HEK293 (cell line): ENCODE data around the gene ARHGAP8.

ENCODE experiments used
- CTCF ChIA-PET: fragments of 350-600 bp; formaldehyde crosslinking; extraction: SDS; loops from one replicate; lab custom pipeline; 2021; ENCODE audit warnings: antibody characterized with exemption; lab: Yijun Ruan, JAX
- POLR2A ChIA-PET: fragments of 300-600 bp; formaldehyde crosslinking; extraction: SDS; loops from one replicate; lab custom pipeline; 2020; ENCODE audit warnings: antibody characterized with exemption, inconsistent platforms; lab: Yijun Ruan, JAX
- H3K27ac ChIP-seq: fragments of 200-500 bp; sonication (Bioruptor generic); 2 replicates; pipeline ENCODE4 v1.5.1; 2014; ENCODE audit warnings: low read depth, low read length, control low read depth, inconsistent platforms; ENCODE audit errors: extremely low read depth
- H3K36me3 ChIP-seq, 2 experiments: fragments of 200-500 bp in 1 of 2; sonication (Bioruptor generic) in 1 of 2; 1 replicate in 1 of 2; 2 replicates in 1 of 2; pipeline ENCODE4 v1.5.1; 2014 to 2017; ENCODE audit warnings: inconsistent platforms in 2 of 2, low read length in 2 of 2; ENCODE audit not compliant: control insufficient read depth in 2 of 2, insufficient read depth in 1 of 2
- H3K4me1 ChIP-seq: fragments of 200-500 bp; sonication (Bioruptor generic); 2 replicates; pipeline ENCODE4 v1.5.1; 2014; ENCODE audit warnings: mild to moderate bottlenecking, low read length, inconsistent platforms; ENCODE audit not compliant: control insufficient read depth, insufficient read depth
- H3K4me3 ChIP-seq: 2 replicates; pipeline ENCODE4 v1.5.1; 2011; ENCODE audit warnings: low read depth, mild to moderate bottlenecking, control low read depth, low read length, moderate library complexity
- H3K9me3 ChIP-seq: fragments of 200-500 bp; sonication (Bioruptor generic); 2 replicates; pipeline ENCODE4 v1.5.1; 2014; ENCODE audit warnings: low read depth, low read length, inconsistent platforms; ENCODE audit not compliant: control insufficient read depth, insufficient read depth
- EGR2 ChIP-seq: fragments of 450-650 bp; formaldehyde crosslinking; IDR thresholded peaks from 2 replicates; pipeline ENCODE4 v1.5.1; 2016; ENCODE audit warnings: low read depth, missing biosample characterization, missing genetic modification characterization
- GLI2 ChIP-seq: fragments of 450-650 bp; formaldehyde crosslinking; IDR thresholded peaks from 2 replicates; pipeline ENCODE4; 2017; ENCODE audit warnings: missing biosample characterization, missing genetic modification characterization, low read depth, borderline replicate concordance
- KLF1 ChIP-seq: fragments of 450-650 bp; formaldehyde crosslinking; IDR thresholded peaks from 2 replicates; pipeline ENCODE4 v1.5.1; 2016; ENCODE audit warnings: missing biosample characterization, missing genetic modification characterization
- KLF16 ChIP-seq: fragments of 450-650 bp; formaldehyde crosslinking; IDR thresholded peaks from 2 replicates; pipeline ENCODE4 v1.5.1; 2017; ENCODE audit warnings: missing biosample characterization, missing genetic modification characterization
- PRDM1 ChIP-seq: fragments of 450-650 bp; formaldehyde crosslinking; IDR thresholded peaks from 2 replicates; pipeline ENCODE4; 2016; ENCODE audit warnings: missing biosample characterization, missing genetic modification characterization
- SCRT1 ChIP-seq: fragments of 450-650 bp; formaldehyde crosslinking; IDR thresholded peaks from 2 replicates; pipeline ENCODE4 v1.5.1; 2016; ENCODE audit warnings: missing biosample characterization, missing genetic modification characterization, borderline replicate concordance
- SETDB1 ChIP-seq: IDR thresholded peaks from one replicate; pipeline ENCODE4 v1.6.1; 2017; ENCODE audit warnings: mild to moderate bottlenecking, low read length, moderate library complexity, mixed read lengths; ENCODE audit not compliant: insufficient read length
- YY2 ChIP-seq: fragments of 450-650 bp; formaldehyde crosslinking; IDR thresholded peaks from 2 replicates; pipeline ENCODE4 v1.5.1; 2016; ENCODE audit warnings: missing biosample characterization, missing genetic modification characterization
- ZBTB1 ChIP-seq: fragments of 450-650 bp; formaldehyde crosslinking; IDR thresholded peaks from 2 replicates; pipeline ENCODE4 v1.5.1; 2016; ENCODE audit warnings: missing biosample characterization, missing genetic modification characterization
- ZFP37 ChIP-seq: fragments of 450-650 bp; formaldehyde crosslinking; IDR thresholded peaks from 2 replicates; pipeline ENCODE4 v1.5.1; 2016; ENCODE audit warnings: missing biosample characterization, missing genetic modification characterization
- ZFP69B ChIP-seq: fragments of 450-650 bp; formaldehyde crosslinking; IDR thresholded peaks from 2 replicates; pipeline ENCODE4 v1.5.1; 2016; ENCODE audit warnings: missing biosample characterization, missing genetic modification characterization
- ZNF140 ChIP-seq: fragments of 450-650 bp; formaldehyde crosslinking; IDR thresholded peaks from 2 replicates; pipeline ENCODE4 v1.5.1; 2016; ENCODE audit warnings: missing biosample characterization, missing genetic modification characterization
- ZNF155 ChIP-seq: fragments of 450-650 bp; formaldehyde crosslinking; IDR thresholded peaks from 2 replicates; pipeline ENCODE4 v1.5.1; 2016; ENCODE audit warnings: missing biosample characterization, missing genetic modification characterization
- ZNF157 ChIP-seq: fragments of 450-650 bp; formaldehyde crosslinking; IDR thresholded peaks from 2 replicates; pipeline ENCODE4 v1.5.1; 2016; ENCODE audit warnings: missing biosample characterization, missing genetic modification characterization
- ZNF2 ChIP-seq: fragments of 450-650 bp; formaldehyde crosslinking; IDR thresholded peaks from 2 replicates; pipeline ENCODE4 v1.5.1; 2016; ENCODE audit warnings: missing biosample characterization, missing genetic modification characterization
- ZNF202 ChIP-seq: fragments of 450-650 bp; formaldehyde crosslinking; IDR thresholded peaks from 2 replicates; pipeline ENCODE4 v1.5.1; 2016; ENCODE audit warnings: missing biosample characterization, missing genetic modification characterization, borderline replicate concordance
- ZNF221 ChIP-seq: fragments of 450-650 bp; formaldehyde crosslinking; IDR thresholded peaks from 2 replicates; pipeline ENCODE4 v1.5.1; 2017; ENCODE audit warnings: missing biosample characterization, missing genetic modification characterization, borderline replicate concordance
- ZNF311 ChIP-seq: fragments of 450-650 bp; formaldehyde crosslinking; IDR thresholded peaks from 2 replicates; pipeline ENCODE4 v1.5.1; 2017; ENCODE audit warnings: missing biosample characterization, missing genetic modification characterization, borderline replicate concordance
- ZNF366 ChIP-seq: fragments of 450-650 bp; formaldehyde crosslinking; conservative IDR thresholded peaks from 2 replicates; pipeline ENCODE4 v1.5.1; 2016; ENCODE audit warnings: missing biosample characterization, missing genetic modification characterization
- ZNF404 ChIP-seq: fragments of 450-650 bp; formaldehyde crosslinking; IDR thresholded peaks from 2 replicates; pipeline ENCODE4 v1.5.1; 2017; ENCODE audit warnings: missing biosample characterization, missing genetic modification characterization
- ZNF514 ChIP-seq: fragments of 450-650 bp; formaldehyde crosslinking; IDR thresholded peaks from 2 replicates; pipeline ENCODE4 v1.5.1; 2016; ENCODE audit warnings: missing biosample characterization, missing genetic modification characterization
- ZNF549 ChIP-seq: fragments of 450-650 bp; IDR thresholded peaks from 2 replicates; pipeline ENCODE4 v1.5.1; 2018; ENCODE audit warnings: missing biosample characterization, missing genetic modification characterization, mild to moderate bottlenecking, inconsistent platforms, moderate library complexity
- ZNF555 ChIP-seq: fragments of 450-650 bp; formaldehyde crosslinking; conservative IDR thresholded peaks from 2 replicates; pipeline ENCODE4 v1.5.1; 2017; ENCODE audit warnings: missing biosample characterization, mild to moderate bottlenecking, missing genetic modification characterization, inconsistent platforms
- ZNF610 ChIP-seq: fragments of 450-650 bp; formaldehyde crosslinking; IDR thresholded peaks from 2 replicates; pipeline ENCODE4 v1.5.1; 2016; ENCODE audit warnings: missing biosample characterization, missing genetic modification characterization, borderline replicate concordance
- ZNF623 ChIP-seq: fragments of 450-650 bp; formaldehyde crosslinking; IDR thresholded peaks from 2 replicates; pipeline ENCODE4 v1.5.1; 2016; ENCODE audit warnings: missing biosample characterization, missing genetic modification characterization
- ZNF626 ChIP-seq: fragments of 450-650 bp; sonication (Bioruptor Pico); formaldehyde crosslinking; IDR thresholded peaks from 2 replicates; pipeline ENCODE4 v1.5.1; 2018; ENCODE audit warnings: missing biosample characterization, missing genetic modification characterization, inconsistent platforms
- ZNF658 ChIP-seq: fragments of 450-650 bp; formaldehyde crosslinking; IDR thresholded peaks from 2 replicates; pipeline ENCODE4; 2016; ENCODE audit warnings: missing biosample characterization, missing genetic modification characterization
- ZNF660 ChIP-seq: fragments of 450-650 bp; IDR thresholded peaks from 2 replicates; pipeline ENCODE4 v1.5.1; 2018; ENCODE audit warnings: missing biosample characterization, mild to moderate bottlenecking, missing genetic modification characterization
- ZNF768 ChIP-seq: fragments of 450-650 bp; formaldehyde crosslinking; IDR thresholded peaks from 2 replicates; pipeline ENCODE4 v1.5.1; 2018; ENCODE audit warnings: missing biosample characterization, mild to moderate bottlenecking, missing genetic modification characterization
- ZNF830 ChIP-seq: fragments of 450-650 bp; IDR thresholded peaks from 2 replicates; pipeline ENCODE4 v1.5.0; 2018; ENCODE audit warnings: missing biosample characterization, missing genetic modification characterization, low read depth, mild to moderate bottlenecking, moderate library complexity
- ZSCAN23 ChIP-seq: fragments of 450-650 bp; formaldehyde crosslinking; IDR thresholded peaks from 2 replicates; pipeline ENCODE4 v1.5.1; 2016; ENCODE audit warnings: missing biosample characterization, missing genetic modification characterization
- TF ChIP-seq, protein P1 (sequence below): fragments of 450-650 bp; formaldehyde crosslinking; IDR thresholded peaks from 2 replicates; pipeline ENCODE4 v1.5.1; 2016; ENCODE audit warnings: missing biosample characterization, missing genetic modification characterization, borderline replicate concordance
- TF ChIP-seq, protein P2 (sequence below): fragments of 450-650 bp; formaldehyde crosslinking; IDR thresholded peaks from 2 replicates; pipeline ENCODE4 v1.5.1; 2017; ENCODE audit warnings: missing biosample characterization, missing genetic modification characterization

Gene ARHGAP8

DNA sequence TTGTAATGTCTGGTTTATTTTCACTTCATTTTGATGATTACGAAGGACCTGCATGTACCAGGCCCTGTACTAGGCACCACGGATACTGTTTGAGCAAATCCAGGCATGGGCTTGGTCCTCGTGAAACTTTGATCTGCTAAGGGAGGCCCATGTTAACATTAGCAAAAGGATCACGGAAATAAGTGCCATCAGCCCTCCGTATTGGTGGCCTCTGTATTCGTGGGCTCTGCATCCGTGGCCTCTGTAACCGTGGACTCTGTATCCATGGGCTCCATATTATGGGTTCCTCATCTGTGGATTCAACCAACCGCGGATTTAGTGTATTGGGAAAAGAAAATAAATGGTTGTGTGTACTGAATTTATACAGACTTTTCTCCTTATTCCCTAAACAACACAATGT, 8.7 kb downstream of the ARHGAP8 start:
- ChIA-PET POLR2A (no interaction called here), CTCF (no interaction called here)
- Histone ChIP-seq H3K27ac (no peak overlapping the region), H3K9me3 (no peaks in the 10 kb centered on the region), H3K4me3 (no peak overlapping the region), H3K36me3 (no peaks in the 10 kb centered on the region; a peak in 1 of 3 replicates), H3K4me1 (peaks cover 12% of the 10 kb centered on the region; the same call in 1 of the 2 replicates)
- no peak for TF ChIP-seq SCRT1
- TF ChIP-seq ZNF404 (tag by site-specific recombination): no peak
- no peak for TF ChIP-seq ZNF157 (tag by site-specific recombination)
- TF ChIP-seq ZNF202 (tag by site-specific recombination): no peak
- TF ChIP-seq KLF16 (tag by site-specific recombination): no peak
- no peak for TF ChIP-seq ZNF311
- no peak for TF ChIP-seq SETDB1
- TF ChIP-seq, protein P1, sequence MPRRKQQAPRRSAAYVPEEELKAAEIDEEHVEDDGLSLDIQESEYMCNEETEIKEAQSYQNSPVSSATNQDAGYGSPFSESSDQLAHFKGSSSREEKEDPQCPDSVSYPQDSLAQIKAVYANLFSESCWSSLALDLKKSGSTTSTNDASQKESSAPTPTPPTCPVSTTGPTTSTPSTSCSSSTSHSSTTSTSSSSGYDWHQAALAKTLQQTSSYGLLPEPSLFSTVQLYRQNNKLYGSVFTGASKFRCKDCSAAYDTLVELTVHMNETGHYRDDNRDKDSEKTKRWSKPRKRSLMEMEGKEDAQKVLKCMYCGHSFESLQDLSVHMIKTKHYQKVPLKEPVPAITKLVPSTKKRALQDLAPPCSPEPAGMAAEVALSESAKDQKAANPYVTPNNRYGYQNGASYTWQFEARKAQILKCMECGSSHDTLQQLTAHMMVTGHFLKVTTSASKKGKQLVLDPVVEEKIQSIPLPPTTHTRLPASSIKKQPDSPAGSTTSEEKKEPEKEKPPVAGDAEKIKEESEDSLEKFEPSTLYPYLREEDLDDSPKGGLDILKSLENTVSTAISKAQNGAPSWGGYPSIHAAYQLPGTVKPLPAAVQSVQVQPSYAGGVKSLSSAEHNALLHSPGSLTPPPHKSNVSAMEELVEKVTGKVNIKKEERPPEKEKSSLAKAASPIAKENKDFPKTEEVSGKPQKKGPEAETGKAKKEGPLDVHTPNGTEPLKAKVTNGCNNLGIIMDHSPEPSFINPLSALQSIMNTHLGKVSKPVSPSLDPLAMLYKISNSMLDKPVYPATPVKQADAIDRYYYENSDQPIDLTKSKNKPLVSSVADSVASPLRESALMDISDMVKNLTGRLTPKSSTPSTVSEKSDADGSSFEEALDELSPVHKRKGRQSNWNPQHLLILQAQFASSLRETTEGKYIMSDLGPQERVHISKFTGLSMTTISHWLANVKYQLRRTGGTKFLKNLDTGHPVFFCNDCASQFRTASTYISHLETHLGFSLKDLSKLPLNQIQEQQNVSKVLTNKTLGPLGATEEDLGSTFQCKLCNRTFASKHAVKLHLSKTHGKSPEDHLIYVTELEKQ (tag by site-specific recombination): no peak
- no peak for TF ChIP-seq PRDM1 (tag by site-specific recombination)
- TF ChIP-seq ZFP37 (tag by site-specific recombination): no peak
- TF ChIP-seq ZNF155: no peak
- TF ChIP-seq ZNF514 (tag by site-specific recombination): no peak
- TF ChIP-seq ZNF610 (tag by site-specific recombination): no peak
- no peak for TF ChIP-seq ZNF555
- no peak for TF ChIP-seq ZNF2 (tag by site-specific recombination)
- TF ChIP-seq ZNF221: no peak
- TF ChIP-seq YY2 (tag by site-specific recombination): no peak
- TF ChIP-seq ZNF830: no peak

DNA sequence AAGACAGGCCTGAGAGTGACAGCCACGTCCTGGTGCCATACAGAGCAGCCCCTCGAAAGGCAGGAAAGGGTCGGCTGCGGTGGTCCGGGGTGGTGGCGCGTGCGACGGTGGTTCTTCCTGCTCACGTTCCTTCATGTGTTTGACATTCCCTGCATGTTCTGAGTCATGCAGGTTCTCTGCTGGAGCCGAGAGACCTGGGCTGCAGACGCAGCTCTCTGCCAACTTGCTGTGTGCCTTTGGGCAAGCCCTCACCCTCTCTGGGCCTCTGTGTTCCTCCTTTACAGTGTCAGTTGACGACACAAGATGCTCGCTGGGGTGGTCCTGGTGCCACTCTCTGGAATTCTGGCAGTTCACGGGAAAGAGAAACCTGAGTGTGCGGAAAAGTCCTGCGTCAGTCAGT, 12.0 kb downstream of the ARHGAP8 start:
- no peak overlapping the region for H3K4me3 ChIP-seq
- no peaks in the 10 kb centered on the region for H3K36me3 ChIP-seq
- CTCF ChIA-PET: no interaction called here
- no peak overlapping the region for H3K27ac ChIP-seq
- POLR2A ChIA-PET: no interaction called here
- no peak for TF ChIP-seq ZNF658
- no peak for TF ChIP-seq GLI2 (tag by site-specific recombination)
- peak; percentile 48; the same call in 1 of the 2 replicates for TF ChIP-seq ZNF768
- no peak for TF ChIP-seq ZNF549 (tag by site-specific recombination)
- TF ChIP-seq, all 188 proteins: peak for 1
- no peaks in the 10 kb centered on the region for H3K4me1 ChIP-seq
- H3K9me3 ChIP-seq: no peaks in the 10 kb centered on the region

DNA sequence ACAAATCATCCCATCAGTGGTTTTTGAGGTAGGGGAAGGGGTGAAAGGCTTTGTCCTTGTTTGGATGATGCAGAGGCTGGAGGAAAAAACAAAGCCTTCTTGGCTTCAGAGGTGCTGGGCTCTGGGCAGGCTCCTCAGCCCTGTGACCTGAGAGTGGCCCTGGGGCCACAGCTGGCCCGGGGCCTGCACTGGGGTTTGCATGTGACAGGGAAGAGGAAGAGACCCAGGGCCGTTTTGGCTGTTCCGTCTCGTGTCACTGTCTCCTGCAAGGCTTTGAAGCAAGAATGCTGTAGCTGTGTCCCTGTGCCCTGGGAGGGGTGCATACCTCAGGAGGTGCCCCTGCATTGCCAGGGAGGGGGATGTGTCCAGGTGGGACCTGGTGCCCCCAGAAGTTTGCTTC, 12.6 kb downstream of the ARHGAP8 start:
- Histone ChIP-seq H3K36me3 (no peaks in the 10 kb centered on the region), H3K27ac (no peak overlapping the region), H3K4me1 (no peaks in the 10 kb centered on the region), H3K4me3 (no peak overlapping the region), H3K9me3 (no peaks in the 10 kb centered on the region)
- ChIA-PET CTCF (interaction anchor here (0.6 kb wide), 1 partner anchor 70 kb away, joined by 4 read pairs; no protein-coding TSS in a partner anchor), POLR2A (no interaction called here)
- no peak for TF ChIP-seq ZSCAN23 (tag by site-specific recombination)
- TF ChIP-seq EGR2 (tag by site-specific recombination): no peak
- TF ChIP-seq ZNF366 (tag by site-specific recombination): no peak
- no peak for TF ChIP-seq ZBTB1 (tag by site-specific recombination)
- TF ChIP-seq KLF1 (tag by site-specific recombination): no peak
- TF ChIP-seq ZNF626: no peak
- TF ChIP-seq ZFP69B (tag by site-specific recombination): no peak
- TF ChIP-seq, protein P2, sequence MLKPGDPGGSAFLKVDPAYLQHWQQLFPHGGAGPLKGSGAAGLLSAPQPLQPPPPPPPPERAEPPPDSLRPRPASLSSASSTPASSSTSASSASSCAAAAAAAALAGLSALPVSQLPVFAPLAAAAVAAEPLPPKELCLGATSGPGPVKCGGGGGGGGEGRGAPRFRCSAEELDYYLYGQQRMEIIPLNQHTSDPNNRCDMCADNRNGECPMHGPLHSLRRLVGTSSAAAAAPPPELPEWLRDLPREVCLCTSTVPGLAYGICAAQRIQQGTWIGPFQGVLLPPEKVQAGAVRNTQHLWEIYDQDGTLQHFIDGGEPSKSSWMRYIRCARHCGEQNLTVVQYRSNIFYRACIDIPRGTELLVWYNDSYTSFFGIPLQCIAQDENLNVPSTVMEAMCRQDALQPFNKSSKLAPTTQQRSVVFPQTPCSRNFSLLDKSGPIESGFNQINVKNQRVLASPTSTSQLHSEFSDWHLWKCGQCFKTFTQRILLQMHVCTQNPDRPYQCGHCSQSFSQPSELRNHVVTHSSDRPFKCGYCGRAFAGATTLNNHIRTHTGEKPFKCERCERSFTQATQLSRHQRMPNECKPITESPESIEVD (tag by site-specific recombination): no peak
- no peak for TF ChIP-seq ZNF660 (tag by site-specific recombination)
- no peak for TF ChIP-seq ZNF623 (tag by site-specific recombination)
- TF ChIP-seq ZNF140 (tag by site-specific recombination): no peak
- TF ChIP-seq ZNF555: no peak
